Neural cell (in vitro differentiated cells): Measurements from ENCODE around the gene SAMD1. TPM values are rescaled to one million over a fixed set of nuclear protein-coding genes. Genes with fewer than 3 reads are reported as not detected.

Experiments used
- H2AFZ ChIP-seq: fragments of 200-600, 300-800 bp; sonication (generic), shearing (Covaris generic); 2 replicates; pipeline ENCODE4 v1.6.0; 2014; ENCODE audit warnings: low read depth, mild to moderate bottlenecking, antibody characterized with exemption, low read length, moderate library complexity
- H3F3A ChIP-seq: fragments of 200-600 bp; shearing (Covaris generic); 2 replicates; pipeline ENCODE4 v1.6.1; 2016; ENCODE audit warnings: mild to moderate bottlenecking, moderate library complexity, mixed read lengths, antibody characterized with exemption, low read length; ENCODE audit not compliant: insufficient read depth, poor library complexity, severe bottlenecking
- H3K27ac ChIP-seq: fragments of 200-600, 300-800 bp; sonication (generic), shearing (Covaris generic); 2 replicates; pipeline ENCODE4 v1.5.1; 2014; ENCODE audit warnings: mild to moderate bottlenecking, low read length, moderate library complexity
- H3K27me3 ChIP-seq: fragments of 300-800, 200-600 bp; sonication (generic), shearing (Covaris generic); 2 replicates; pipeline ENCODE4 v1.6.0; 2014; ENCODE audit warnings: mild to moderate bottlenecking, low read depth, low read length, moderate library complexity; ENCODE audit not compliant: insufficient read depth
- H3K36me3 ChIP-seq: fragments of 300-800, 200-600 bp; sonication (generic), shearing (Covaris generic); 2 replicates; pipeline ENCODE4 v1.5.1; 2014; ENCODE audit warnings: mild to moderate bottlenecking, antibody characterized with exemption, low read length, moderate library complexity; ENCODE audit not compliant: insufficient read depth
- H3K4me2 ChIP-seq: fragments of 300-800, 200-600 bp; sonication (generic), shearing (Covaris generic); 2 replicates; pipeline ENCODE4 v1.6.0; 2014; ENCODE audit warnings: mild to moderate bottlenecking, low read length
- H3K4me3 ChIP-seq: fragments of 300-800, 200-600 bp; sonication (generic), shearing (Covaris generic); 2 replicates; pipeline ENCODE4 v1.5.1; 2014; ENCODE audit warnings: mild to moderate bottlenecking, low read length, moderate library complexity
- H3K79me2 ChIP-seq: fragments of 200-600 bp; shearing (Covaris generic); replicated peaks from 2 replicates; pipeline ENCODE4 v1.6.0; 2014; ENCODE audit warnings: mild to moderate bottlenecking, low read length, moderate library complexity; ENCODE audit not compliant: insufficient read depth
- H3K9ac ChIP-seq: fragments of 300-800, 200-600 bp; sonication (generic), shearing (Covaris generic); 2 replicates; pipeline ENCODE4 v1.6.1; 2016; ENCODE audit warnings: mild to moderate bottlenecking, low read length, mixed read lengths
- H3K9me2 ChIP-seq: fragments of 200-600 bp; shearing (Covaris generic); 2 replicates; pipeline ENCODE4 v1.6.1; 2016; ENCODE audit warnings: mild to moderate bottlenecking, low read length, mixed read lengths; ENCODE audit not compliant: insufficient read depth
- H3K9me3 ChIP-seq: fragments of 200-600, 300-800 bp; sonication (generic), shearing (Covaris generic); 2 replicates; pipeline ENCODE4 v1.6.1; 2016; ENCODE audit warnings: mild to moderate bottlenecking, mixed run types, low read length, moderate library complexity, mixed read lengths
- H4K20me1 ChIP-seq: fragments of 200-600 bp; shearing (Covaris generic); 2 replicates; pipeline ENCODE4 v1.6.1; 2016; ENCODE audit warnings: mild to moderate bottlenecking, mixed run types; ENCODE audit not compliant: insufficient read depth
- EP300 ChIP-seq: fragments of 450-650 bp; conservative IDR thresholded peaks from 2 replicates; pipeline ENCODE4 v1.6.1; 2014; ENCODE audit warnings: antibody characterized with exemption, mild to moderate bottlenecking, moderate library complexity; ENCODE audit not compliant: poor library complexity, severe bottlenecking
- EZH2 ChIP-seq: fragments of 200-600, 300-800 bp; shearing (Covaris generic), sonication (generic); IDR thresholded peaks from 2 replicates; pipeline ENCODE4 v1.6.1; 2014; ENCODE audit warnings: antibody characterized with exemption, low read length, borderline replicate concordance, mild to moderate bottlenecking; ENCODE audit not compliant: insufficient read depth, poor library complexity, severe bottlenecking
- MXI1 ChIP-seq: fragments of 450-650 bp; conservative IDR thresholded peaks from 2 replicates; pipeline ENCODE4 v1.6.1; 2014; ENCODE audit warnings: antibody characterized with exemption, mild to moderate bottlenecking; ENCODE audit not compliant: poor library complexity, severe bottlenecking
- POLR2AphosphoS5 ChIP-seq: IDR thresholded peaks from 2 replicates; pipeline ENCODE4 v1.6.1; 2012
- RAD21 ChIP-seq: fragments of 450-650 bp; conservative IDR thresholded peaks from 2 replicates; pipeline ENCODE4 v1.6.1; 2014; ENCODE audit warnings: antibody characterized with exemption, mild to moderate bottlenecking, moderate library complexity
- SMC3 ChIP-seq: fragments of 450-650 bp; conservative IDR thresholded peaks from 2 replicates; pipeline ENCODE4 v1.6.1; 2014; ENCODE audit warnings: antibody characterized with exemption, mild to moderate bottlenecking, moderate library complexity; ENCODE audit not compliant: poor library complexity
- TAF1 ChIP-seq: IDR thresholded peaks from 2 replicates; pipeline ENCODE4 v1.6.1; 2012; ENCODE audit warnings: low read depth
- polyA plus RNA-seq: library from polyadenylated mRNA; depleted of rRNA; stranded (reverse); fragments of >200 nt; gene quantifications from 2 replicates; pipeline ENCODE4 v1.2.3, GENCODE V29; 2014
- TF ChIP-seq, protein P1 (sequence below): fragments of 450-650 bp; IDR thresholded peaks from 2 replicates; pipeline ENCODE4 v1.5.1; 2014; ENCODE audit warnings: antibody characterized with exemption, mild to moderate bottlenecking, moderate library complexity; ENCODE audit not compliant: poor library complexity, severe bottlenecking
- TF ChIP-seq, protein P2 (sequence below): IDR thresholded peaks from 2 replicates; pipeline ENCODE4 v1.6.1; 2012; ENCODE audit warnings: borderline replicate concordance

SAMD1 gene
- polyA plus RNA-seq, 1 donor from 2014 or later = 38.1 TPM

DNA sequence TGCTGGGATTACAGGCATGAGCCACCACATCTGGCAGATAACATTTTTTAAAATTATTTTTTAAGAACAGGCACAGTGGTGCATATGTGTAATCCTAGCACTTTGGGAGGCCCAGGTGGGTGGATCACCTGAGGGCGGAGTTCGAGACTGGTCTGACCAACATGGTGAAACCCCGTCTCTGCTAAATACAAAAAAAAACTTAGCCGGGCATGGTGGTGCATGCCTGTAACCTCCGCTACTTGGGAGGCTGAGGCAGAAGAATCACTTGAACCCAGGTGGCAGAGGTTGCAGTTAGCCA, 28.0 kb downstream of the SAMD1 start:
- Histone ChIP-seq H4K20me1 (no peaks in the 10 kb centered on the region), H3K9ac (no peak overlapping the region), H3K27ac (no peak overlapping the region), H3K4me2 (no peak overlapping the region), H3K9me2 (no peaks in the 10 kb centered on the region), H3K79me2 (no peaks in the 10 kb centered on the region), H3K9me3 (no peaks in the 10 kb centered on the region), H3K27me3 (peaks cover 18% of the 10 kb centered on the region), H3K4me3 (no peak overlapping the region), H3K36me3 (no peaks in the 10 kb centered on the region), H2AFZ (no peak overlapping the region), H3F3A (no peaks in the 10 kb centered on the region)
- TF ChIP-seq, protein P1, sequence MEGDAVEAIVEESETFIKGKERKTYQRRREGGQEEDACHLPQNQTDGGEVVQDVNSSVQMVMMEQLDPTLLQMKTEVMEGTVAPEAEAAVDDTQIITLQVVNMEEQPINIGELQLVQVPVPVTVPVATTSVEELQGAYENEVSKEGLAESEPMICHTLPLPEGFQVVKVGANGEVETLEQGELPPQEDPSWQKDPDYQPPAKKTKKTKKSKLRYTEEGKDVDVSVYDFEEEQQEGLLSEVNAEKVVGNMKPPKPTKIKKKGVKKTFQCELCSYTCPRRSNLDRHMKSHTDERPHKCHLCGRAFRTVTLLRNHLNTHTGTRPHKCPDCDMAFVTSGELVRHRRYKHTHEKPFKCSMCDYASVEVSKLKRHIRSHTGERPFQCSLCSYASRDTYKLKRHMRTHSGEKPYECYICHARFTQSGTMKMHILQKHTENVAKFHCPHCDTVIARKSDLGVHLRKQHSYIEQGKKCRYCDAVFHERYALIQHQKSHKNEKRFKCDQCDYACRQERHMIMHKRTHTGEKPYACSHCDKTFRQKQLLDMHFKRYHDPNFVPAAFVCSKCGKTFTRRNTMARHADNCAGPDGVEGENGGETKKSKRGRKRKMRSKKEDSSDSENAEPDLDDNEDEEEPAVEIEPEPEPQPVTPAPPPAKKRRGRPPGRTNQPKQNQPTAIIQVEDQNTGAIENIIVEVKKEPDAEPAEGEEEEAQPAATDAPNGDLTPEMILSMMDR = no peak
- no peak for TF ChIP-seq EP300
- no peak for TF ChIP-seq MXI1
- no peak for TF ChIP-seq SMC3
- TF ChIP-seq, protein P2, sequence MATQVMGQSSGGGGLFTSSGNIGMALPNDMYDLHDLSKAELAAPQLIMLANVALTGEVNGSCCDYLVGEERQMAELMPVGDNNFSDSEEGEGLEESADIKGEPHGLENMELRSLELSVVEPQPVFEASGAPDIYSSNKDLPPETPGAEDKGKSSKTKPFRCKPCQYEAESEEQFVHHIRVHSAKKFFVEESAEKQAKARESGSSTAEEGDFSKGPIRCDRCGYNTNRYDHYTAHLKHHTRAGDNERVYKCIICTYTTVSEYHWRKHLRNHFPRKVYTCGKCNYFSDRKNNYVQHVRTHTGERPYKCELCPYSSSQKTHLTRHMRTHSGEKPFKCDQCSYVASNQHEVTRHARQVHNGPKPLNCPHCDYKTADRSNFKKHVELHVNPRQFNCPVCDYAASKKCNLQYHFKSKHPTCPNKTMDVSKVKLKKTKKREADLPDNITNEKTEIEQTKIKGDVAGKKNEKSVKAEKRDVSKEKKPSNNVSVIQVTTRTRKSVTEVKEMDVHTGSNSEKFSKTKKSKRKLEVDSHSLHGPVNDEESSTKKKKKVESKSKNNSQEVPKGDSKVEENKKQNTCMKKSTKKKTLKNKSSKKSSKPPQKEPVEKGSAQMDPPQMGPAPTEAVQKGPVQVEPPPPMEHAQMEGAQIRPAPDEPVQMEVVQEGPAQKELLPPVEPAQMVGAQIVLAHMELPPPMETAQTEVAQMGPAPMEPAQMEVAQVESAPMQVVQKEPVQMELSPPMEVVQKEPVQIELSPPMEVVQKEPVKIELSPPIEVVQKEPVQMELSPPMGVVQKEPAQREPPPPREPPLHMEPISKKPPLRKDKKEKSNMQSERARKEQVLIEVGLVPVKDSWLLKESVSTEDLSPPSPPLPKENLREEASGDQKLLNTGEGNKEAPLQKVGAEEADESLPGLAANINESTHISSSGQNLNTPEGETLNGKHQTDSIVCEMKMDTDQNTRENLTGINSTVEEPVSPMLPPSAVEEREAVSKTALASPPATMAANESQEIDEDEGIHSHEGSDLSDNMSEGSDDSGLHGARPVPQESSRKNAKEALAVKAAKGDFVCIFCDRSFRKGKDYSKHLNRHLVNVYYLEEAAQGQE = no peak
- no peak for TF ChIP-seq EZH2
- TF ChIP-seq POLR2AphosphoS5 = no peak
- TF ChIP-seq RAD21 = no peak
- TF ChIP-seq TAF1 = no peak

DNA sequence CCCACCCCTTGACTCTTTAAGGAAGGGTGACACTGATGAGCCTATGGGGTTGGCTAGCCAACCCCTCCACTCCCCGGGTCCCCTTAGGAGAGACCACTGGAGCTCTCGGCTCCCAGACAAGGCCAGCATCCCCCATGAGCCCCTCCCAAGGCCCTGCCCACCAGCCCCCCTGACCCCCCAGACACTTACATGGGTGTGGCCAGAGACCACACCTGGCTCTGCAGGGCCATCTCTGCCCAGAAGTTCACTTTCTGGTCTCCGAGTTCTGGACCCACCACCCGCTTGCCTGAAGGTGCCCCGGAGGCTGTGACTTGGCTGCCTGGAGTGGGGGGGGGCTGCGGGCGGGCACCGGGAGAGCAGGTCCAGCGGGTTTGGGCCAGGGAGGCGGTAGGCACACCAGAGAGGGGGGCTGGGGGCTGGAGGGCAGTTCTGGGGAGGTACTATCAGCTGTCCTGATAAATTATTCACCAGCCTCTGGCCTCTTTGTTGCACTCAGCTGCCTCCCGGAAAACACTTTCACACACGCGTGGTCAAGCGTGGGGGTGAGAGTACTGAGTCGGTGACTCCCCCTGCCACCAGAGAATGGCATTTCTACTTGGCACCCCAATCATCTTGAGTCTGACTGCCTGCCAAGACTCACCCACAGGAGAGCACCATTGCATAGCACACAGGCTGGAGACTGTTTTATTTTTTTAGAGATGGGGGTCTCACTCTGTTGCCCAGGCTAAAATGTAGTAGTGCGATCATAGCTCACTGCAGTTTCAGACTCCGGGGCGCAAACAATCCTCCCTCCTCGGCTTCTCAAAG, 28.6 kb downstream of the SAMD1 start, which contains the start of gene PALM3:
Gene PALM3, minus strand, starts transcription at position 326 of the 807 bp plus-strand sequence. Its CDS starts 96 bp downstream, at position 230.
- Histone ChIP-seq H4K20me1 (no peaks in the 10 kb centered on the region), H3K9me3 (no peaks in the 10 kb centered on the region), H3K27ac (no peak within 1 kb of the TSS), H3K9me2 (no peaks in the 10 kb centered on the region), H3F3A (no peaks in the 10 kb centered on the region), H3K4me3 (no peak within 1 kb of the TSS), H3K79me2 (no peaks in the 10 kb centered on the region), H2AFZ (no peak within 1 kb of the TSS), H3K27me3 (peaks cover 18% of the 10 kb centered on the region), H3K9ac (no peak within 1 kb of the TSS), H3K4me2 (no peak within 1 kb of the TSS), H3K36me3 (no peaks in the 10 kb centered on the region)
- TF ChIP-seq MXI1 = no peak
- TF ChIP-seq EP300 = no peak
- TF ChIP-seq, protein P2 = no peak
